Hepatocyte (in vitro differentiated cells): ENCODE results near the gene TSPAN9.

ENCODE experiments used
- CTCF ChIP-seq: fragments of 200-600 bp; sonication (generic); IDR thresholded peaks from 2 replicates; pipeline ENCODE4 v1.5.1; 2016; ENCODE audit warnings: antibody characterized with exemption, mild to moderate bottlenecking; ENCODE audit not compliant: poor library complexity
- EZH2phosphoT487 ChIP-seq: fragments of 200-600 bp; sonication (generic); IDR thresholded peaks from one replicate; pipeline ENCODE4 v1.6.1; 2018; ENCODE audit warnings: antibody characterized with exemption, mild to moderate bottlenecking, low read depth, moderate library complexity; ENCODE audit not compliant: unreplicated experiment, severe bottlenecking

GRCh38 chr12:3300833-3301401 is 223.7 kb downstream of the TSPAN9 start:
- TF ChIP-seq CTCF (no peak), EZH2phosphoT487 (no peak)
